ENCODE data around the gene LOC101059915.
A peak's percentile ranks its signal among the peaks of the same experiment; 100 is the strongest.
"Not testable (repeated sequence)": the region's sequence is repeated elsewhere in the genome, so short reads cannot be mapped to it uniquely, and the experiment has no call there.

The LOC101059915 gene

DNA sequence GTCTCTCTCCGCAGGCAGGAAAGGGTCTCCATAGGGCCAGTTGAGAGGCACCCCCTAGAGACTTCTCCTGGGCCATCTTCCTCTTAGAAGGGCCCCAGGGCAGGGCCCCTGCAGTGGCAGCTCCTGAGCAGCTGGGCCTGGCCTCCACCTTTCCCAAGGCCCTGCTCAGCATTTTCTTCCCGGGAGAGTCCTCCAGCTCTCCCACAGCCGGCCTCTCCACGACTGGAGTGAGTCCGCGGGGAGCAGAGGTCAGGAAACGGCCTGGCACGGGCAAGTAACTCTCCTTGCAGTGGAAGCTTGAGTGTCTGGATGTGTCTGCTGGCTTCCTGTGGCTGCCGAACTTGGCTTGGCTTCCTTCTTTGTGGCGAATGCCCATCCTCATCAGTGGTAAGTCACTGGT is 1.6 kb upstream of the LOC101059915 start:
- no peak overlapping the region for H3K4me3 ChIP-seq
- no peaks in the 10 kb centered on the region for H3K9me3 ChIP-seq
- DNase-seq (ENCODE audit: low spot score), result no peak
- TF ChIP-seq, protein P1, sequence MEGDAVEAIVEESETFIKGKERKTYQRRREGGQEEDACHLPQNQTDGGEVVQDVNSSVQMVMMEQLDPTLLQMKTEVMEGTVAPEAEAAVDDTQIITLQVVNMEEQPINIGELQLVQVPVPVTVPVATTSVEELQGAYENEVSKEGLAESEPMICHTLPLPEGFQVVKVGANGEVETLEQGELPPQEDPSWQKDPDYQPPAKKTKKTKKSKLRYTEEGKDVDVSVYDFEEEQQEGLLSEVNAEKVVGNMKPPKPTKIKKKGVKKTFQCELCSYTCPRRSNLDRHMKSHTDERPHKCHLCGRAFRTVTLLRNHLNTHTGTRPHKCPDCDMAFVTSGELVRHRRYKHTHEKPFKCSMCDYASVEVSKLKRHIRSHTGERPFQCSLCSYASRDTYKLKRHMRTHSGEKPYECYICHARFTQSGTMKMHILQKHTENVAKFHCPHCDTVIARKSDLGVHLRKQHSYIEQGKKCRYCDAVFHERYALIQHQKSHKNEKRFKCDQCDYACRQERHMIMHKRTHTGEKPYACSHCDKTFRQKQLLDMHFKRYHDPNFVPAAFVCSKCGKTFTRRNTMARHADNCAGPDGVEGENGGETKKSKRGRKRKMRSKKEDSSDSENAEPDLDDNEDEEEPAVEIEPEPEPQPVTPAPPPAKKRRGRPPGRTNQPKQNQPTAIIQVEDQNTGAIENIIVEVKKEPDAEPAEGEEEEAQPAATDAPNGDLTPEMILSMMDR (IDR thresholded peaks at IDR 0.05), result no peak
- no peak overlapping the region for H3K27ac ChIP-seq
- H3K4me1 ChIP-seq, result no peaks in the 10 kb centered on the region
- no peaks in the 10 kb centered on the region for H3K27me3 ChIP-seq
- no peaks in the 10 kb centered on the region for H3K36me3 ChIP-seq

DNA sequence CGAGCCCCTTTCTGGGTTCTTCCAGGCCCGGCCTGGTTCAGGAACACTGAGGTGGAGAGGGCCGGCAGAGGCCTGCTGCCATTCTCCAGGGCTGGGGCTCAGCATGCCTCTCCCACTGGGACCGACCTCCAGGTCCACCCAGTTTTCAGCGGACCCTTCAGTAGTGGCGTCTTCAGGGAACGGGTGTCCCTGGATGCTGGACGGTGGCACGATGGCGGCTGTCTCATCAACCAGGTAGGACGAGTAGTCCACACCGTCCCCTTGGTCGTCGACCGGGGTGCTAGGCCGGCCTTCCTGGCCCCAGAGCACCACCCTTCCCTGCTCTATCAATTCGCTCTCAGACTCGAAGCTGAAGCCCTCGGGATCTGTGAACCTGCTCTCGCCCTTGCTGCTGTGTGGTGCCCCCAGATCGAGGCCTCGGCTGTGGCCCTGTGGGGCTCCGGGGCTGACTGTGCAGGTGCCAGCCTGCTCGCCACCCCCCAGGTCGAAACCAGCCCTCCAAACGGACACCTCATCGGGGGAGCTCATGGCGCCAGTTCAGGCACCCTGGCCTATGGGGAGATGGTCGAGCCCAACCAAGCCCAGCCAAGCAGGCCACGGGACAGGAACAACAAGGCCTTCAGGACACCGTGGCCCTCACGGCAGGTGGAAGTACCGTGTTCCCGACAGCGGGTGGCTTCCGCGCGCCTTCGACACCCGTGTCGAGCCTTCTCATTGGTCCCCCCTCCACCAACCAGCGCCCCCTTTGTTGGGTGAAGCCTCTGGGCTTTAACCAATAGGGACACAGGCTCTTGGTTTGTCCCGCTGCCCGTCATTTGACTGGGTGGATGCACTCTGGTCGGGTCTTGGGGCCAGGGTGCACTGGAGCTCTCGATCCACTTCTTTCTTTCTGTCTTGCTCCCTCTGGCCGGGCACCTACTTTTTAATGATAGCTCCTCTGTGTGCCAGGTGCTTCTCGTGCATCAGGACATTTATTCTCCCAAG is 814 bp upstream of the LOC101059915 start:
- Histone ChIP-seq H3K36me3 (no peaks in the 10 kb centered on the region), H3K27ac (no peak overlapping the region), H3K4me1 (no peaks in the 10 kb centered on the region), H3K9me3 (no peaks in the 10 kb centered on the region), H3K27me3 (no peaks in the 10 kb centered on the region), H3K4me3 (no peak overlapping the region)
- DNase-seq (ENCODE audit: low spot score), result no peak
- TF ChIP-seq, protein P1 (IDR thresholded peaks at IDR 0.05), result no peak

DNA sequence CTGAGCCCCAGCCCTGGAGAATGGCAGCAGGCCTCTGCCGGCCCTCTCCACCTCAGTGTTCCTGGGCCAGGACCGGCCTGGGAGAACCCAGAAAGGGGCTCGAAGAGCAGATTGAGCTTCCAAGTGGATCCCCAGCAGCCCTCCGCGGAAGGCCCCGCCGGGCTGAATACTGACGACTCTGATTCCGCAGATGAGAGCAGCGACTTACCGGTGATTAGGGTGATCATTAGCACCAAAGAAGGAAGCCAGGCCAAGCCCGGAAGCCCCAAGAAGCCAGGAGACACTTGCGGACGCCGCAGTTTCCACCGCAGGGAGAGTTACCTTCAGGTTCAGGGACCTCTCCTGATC is 876 bp downstream of the LOC101059915 start:
- no peak overlapping the region for H3K27ac ChIP-seq
- TF ChIP-seq, protein P1 (IDR thresholded peaks at IDR 0.05), result no peak

DNA sequence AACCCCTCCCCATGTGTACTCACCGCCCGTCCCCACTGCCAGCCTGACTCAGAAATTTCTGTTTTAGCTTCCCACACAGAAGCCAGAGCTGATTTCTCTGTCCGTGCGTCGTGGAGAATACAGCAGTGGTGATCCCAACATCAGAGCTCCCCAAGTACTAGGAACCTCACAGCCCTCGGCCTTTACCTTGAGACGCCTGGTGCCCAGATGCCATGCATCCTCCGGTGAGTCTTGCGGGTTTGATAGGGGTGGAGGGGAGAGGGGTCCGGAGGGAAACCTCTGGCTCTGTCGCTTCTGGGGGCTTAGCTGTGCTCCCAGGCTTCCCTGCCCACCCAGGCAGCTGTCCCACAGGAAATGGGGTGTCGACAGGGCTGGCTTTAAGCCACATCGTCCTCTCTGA is 2.1 kb downstream of the LOC101059915 start:
- Histone ChIP-seq H3K27me3 (no peaks in the 10 kb centered on the region), H3K4me1 (no peaks in the 10 kb centered on the region), H3K36me3 (no peaks in the 10 kb centered on the region), H3K27ac (no peak overlapping the region), H3K4me3 (no peak overlapping the region), H3K9me3 (no peaks in the 10 kb centered on the region)
- TF ChIP-seq, protein P1 (IDR thresholded peaks at IDR 0.05), result no peak
- DNase-seq (ENCODE audit: low spot score), result no peak

More for the DNA sequence above, 876 bp downstream of the LOC101059915 start:
- no peaks in the 10 kb centered on the region for H3K4me1 ChIP-seq
- no peak overlapping the region for H3K4me3 ChIP-seq
- H3K27me3 ChIP-seq, result no peaks in the 10 kb centered on the region
- H3K36me3 ChIP-seq, result no peaks in the 10 kb centered on the region
- H3K9me3 ChIP-seq, result no peaks in the 10 kb centered on the region
- DNase-seq (ENCODE audit: low spot score), result no peak

DNA sequence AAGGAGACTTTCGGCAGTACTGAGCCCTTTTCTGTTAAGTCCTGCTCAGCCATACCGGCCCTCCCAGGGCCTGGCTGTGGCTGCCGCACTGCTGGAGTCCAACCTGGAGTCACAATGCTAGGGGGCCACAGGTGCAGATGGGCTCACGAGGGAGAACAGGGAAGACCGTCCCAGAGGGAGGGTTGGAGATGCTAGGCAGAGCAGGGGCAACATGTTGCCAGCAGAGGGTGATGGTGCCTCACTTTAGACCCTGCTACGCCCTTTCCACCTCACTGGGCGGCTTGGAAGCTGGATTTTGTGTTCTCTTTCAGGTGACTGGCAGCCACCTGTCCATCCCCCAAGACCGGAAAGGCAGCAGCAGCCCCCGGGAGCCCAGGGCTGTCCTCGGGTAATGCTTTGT is 2.6 kb downstream of the LOC101059915 start:
- H3K27me3 ChIP-seq; H3K9me3 ChIP-seq; DNase-seq (ENCODE audit: low spot score); H3K36me3 ChIP-seq; H3K4me3 ChIP-seq; H3K27ac ChIP-seq; H3K4me1 ChIP-seq: not testable (repeated sequence)
- TF ChIP-seq, protein P1 (IDR thresholded peaks at IDR 0.05), result peak in 1 of 2 donors; percentile 51
